NCI-H1694 treated with DMSO at 0.1 percent for 48 hours (cell line): ENCODE measurements around the gene LCA5L.

Experiments
- DNase-seq: peaks from one replicate; lab custom pipeline; 2025; lab: John Stamatoyannopoulos, UW

The LCA5L gene

GRCh38 chr21:39445321-39446269 lies at the start of gene LCA5L:
LCA5L (minus strand) TSS chr21:39445778; CDS start chr21:39428493, 17,285 bp downstream.
- DNase-seq, result peak; percentile 70

- peak; percentile 15 for DNase-seq
Observed at GRCh38 chr21:39489380-39489924, 43.9 kb upstream of the LCA5L start.

GRCh38 chr21:39484711-39485276 lies 39.2 kb upstream of the LCA5L start:
- no peak for DNase-seq

GRCh38 chr21:39483917-39484316 lies 38.3 kb upstream of the LCA5L start:
- no peak for DNase-seq

- DNase-seq, result no peak
Observed at GRCh38 chr21:39481886-39482285, 36.3 kb upstream of the LCA5L start.

GRCh38 chr21:39480271-39480670 lies 34.7 kb upstream of the LCA5L start:
- DNase-seq, result no peak

GRCh38 chr21:39479814-39480182 lies 34.2 kb upstream of the LCA5L start:
- no peak for DNase-seq

GRCh38 chr21:39479164-39479813 lies 33.7 kb upstream of the LCA5L start:
- DNase-seq, result no peak

- DNase-seq, result no peak
Observed at GRCh38 chr21:39474611-39475010, 29.0 kb upstream of the LCA5L start.

GRCh38 chr21:39472786-39473185 lies 27.2 kb upstream of the LCA5L start:
- no peak for DNase-seq

GRCh38 chr21:39471598-39471997 lies 26.0 kb upstream of the LCA5L start:
- DNase-seq, result no peak

- DNase-seq, result no peak
Observed at GRCh38 chr21:39468559-39468958, 23.0 kb upstream of the LCA5L start.

- no peak for DNase-seq
Observed at GRCh38 chr21:39467746-39468145, 22.2 kb upstream of the LCA5L start.

GRCh38 chr21:39466584-39466983 lies 21.0 kb upstream of the LCA5L start:
- no peak for DNase-seq

GRCh38 chr21:39463308-39463707 lies 17.7 kb upstream of the LCA5L start:
- DNase-seq, result no peak

GRCh38 chr21:39461419-39461818 lies 15.8 kb upstream of the LCA5L start:
- DNase-seq, result no peak

- no peak for DNase-seq
Observed at GRCh38 chr21:39456665-39457064, 11.1 kb upstream of the LCA5L start.

GRCh38 chr21:39454949-39455668 lies 9.5 kb upstream of the LCA5L start:
- DNase-seq, result no peak

- DNase-seq, result no peak
Observed at GRCh38 chr21:39453571-39454179, 8.1 kb upstream of the LCA5L start.

GRCh38 chr21:39452970-39453342 lies 7.4 kb upstream of the LCA5L start:
- no peak for DNase-seq

GRCh38 chr21:39452207-39452969 lies 6.8 kb upstream of the LCA5L start:
- no peak for DNase-seq
